ENCODE results near the gene TSPAN31. TPM values are rescaled to one million over a fixed set of nuclear protein-coding genes. Genes with fewer than 3 reads are reported as not detected.

Gene TSPAN31
- total and polyA plus RNA-seq, 9 of the 15 experiments (the other 6 are each of a cell fraction or from before 2014, with no cell fraction given): 11.3 to 26.4 (median 14.3) TPM

DNA sequence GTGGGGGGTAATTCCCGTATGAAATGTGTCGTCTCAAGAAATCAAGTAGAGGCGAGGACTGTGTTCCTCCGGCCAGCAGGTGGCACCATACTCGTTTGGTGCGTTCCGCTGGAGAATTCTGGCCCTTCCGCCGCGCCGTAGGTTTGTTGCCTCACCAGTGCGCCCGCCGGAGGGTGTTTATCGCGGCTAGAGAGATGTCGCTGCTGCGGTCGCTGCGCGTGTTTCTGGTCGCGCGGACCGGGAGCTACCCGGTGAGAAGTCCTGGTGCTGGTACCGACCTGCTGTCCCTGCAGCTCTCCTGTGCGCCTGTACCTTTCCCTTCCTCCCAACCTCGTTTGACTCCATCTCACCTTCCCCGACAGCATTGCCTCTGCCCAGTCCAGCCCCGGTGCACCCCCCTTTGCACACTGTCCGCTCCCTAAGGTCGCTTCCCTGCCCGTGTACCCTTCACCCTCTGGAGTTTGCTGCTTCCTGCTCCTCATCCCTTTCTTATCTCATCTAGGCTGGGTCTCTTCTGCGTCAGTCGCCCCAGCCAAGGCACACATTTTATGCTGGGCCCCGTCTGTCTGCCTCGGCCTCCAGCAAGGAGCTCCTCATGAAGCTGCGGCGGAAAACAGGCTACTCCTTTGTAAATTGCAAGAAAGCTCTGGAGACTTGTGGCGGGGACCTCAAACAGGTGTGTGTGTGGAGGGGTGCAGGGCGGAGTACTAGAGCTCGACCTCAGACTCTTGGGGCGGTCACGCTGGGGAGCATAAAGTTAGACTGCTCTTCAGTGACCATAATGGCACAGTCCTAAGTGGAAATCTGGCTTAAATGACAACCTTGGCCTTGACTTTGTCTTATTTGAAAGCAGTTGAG is 38.0 kb downstream of the TSPAN31 start, which contains the start of gene TSFM (continued):
- TF ChIP-seq, protein P1, sequence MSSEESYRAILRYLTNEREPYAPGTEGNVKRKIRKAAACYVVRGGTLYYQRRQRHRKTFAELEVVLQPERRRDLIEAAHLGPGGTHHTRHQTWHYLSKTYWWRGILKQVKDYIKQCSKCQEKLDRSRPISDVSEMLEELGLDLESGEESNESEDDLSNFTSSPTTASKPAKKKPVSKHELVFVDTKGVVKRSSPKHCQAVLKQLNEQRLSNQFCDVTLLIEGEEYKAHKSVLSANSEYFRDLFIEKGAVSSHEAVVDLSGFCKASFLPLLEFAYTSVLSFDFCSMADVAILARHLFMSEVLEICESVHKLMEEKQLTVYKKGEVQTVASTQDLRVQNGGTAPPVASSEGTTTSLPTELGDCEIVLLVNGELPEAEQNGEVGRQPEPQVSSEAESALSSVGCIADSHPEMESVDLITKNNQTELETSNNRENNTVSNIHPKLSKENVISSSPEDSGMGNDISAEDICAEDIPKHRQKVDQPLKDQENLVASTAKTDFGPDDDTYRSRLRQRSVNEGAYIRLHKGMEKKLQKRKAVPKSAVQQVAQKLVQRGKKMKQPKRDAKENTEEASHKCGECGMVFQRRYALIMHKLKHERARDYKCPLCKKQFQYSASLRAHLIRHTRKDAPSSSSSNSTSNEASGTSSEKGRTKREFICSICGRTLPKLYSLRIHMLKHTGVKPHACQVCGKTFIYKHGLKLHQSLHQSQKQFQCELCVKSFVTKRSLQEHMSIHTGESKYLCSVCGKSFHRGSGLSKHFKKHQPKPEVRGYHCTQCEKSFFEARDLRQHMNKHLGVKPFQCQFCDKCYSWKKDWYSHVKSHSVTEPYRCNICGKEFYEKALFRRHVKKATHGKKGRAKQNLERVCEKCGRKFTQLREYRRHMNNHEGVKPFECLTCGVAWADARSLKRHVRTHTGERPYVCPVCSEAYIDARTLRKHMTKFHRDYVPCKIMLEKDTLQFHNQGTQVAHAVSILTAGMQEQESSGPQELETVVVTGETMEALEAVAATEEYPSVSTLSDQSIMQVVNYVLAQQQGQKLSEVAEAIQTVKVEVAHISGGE (CRISPR knock-in tag; IDR thresholded peaks at IDR 0.05): peak in 1 of 3 experiments; percentile 78; a peak in 2 of 6 replicates
- TF ChIP-seq ZNF586 (CRISPR knock-in tag; conservative IDR thresholded peaks at IDR 0.05): no peak
- TF ChIP-seq ZZZ3 (IDR thresholded peaks at IDR 0.05): peak; percentile 86
- TF ChIP-seq ETV6 (IDR thresholded peaks at IDR 0.05; ENCODE audit: borderline replicate concordance in 1 of 2, low read depth in 2 of 2, low read length in 1 of 2): 0 out of 4 replicates have a peak, but pooled peaks of 1 of the 2 experiments have one; percentile 19
- TF ChIP-seq ETV6 (CRISPR knock-in tag; IDR thresholded peaks at IDR 0.05; ENCODE audit: borderline replicate concordance): no peak
- no peak for TF ChIP-seq YBX1 (IDR thresholded peaks at IDR 0.05)
- peak; percentile 97 for TF ChIP-seq PHF8 (IDR thresholded peaks at IDR 0.05; ENCODE audit: borderline replicate concordance, low read length)
- TF ChIP-seq, protein P2, sequence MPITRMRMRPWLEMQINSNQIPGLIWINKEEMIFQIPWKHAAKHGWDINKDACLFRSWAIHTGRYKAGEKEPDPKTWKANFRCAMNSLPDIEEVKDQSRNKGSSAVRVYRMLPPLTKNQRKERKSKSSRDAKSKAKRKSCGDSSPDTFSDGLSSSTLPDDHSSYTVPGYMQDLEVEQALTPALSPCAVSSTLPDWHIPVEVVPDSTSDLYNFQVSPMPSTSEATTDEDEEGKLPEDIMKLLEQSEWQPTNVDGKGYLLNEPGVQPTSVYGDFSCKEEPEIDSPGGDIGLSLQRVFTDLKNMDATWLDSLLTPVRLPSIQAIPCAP (CRISPR knock-in tag; IDR thresholded peaks at IDR 0.05; ENCODE audit: borderline replicate concordance): no peak
- peak; percentile 99 for TF ChIP-seq C11orf30 (IDR thresholded peaks at IDR 0.05; ENCODE audit: low read depth)
- TF ChIP-seq DACH1 (IDR thresholded peaks at IDR 0.05; ENCODE audit: partially characterized antibody): no peak
- no peak for TF ChIP-seq PURB (CRISPR knock-in tag; IDR thresholded peaks at IDR 0.05; ENCODE audit: low read depth)
- TF ChIP-seq NFRKB (IDR thresholded peaks at IDR 0.05; ENCODE audit: low read depth): peak; percentile 66
- TF ChIP-seq HNRNPUL1 (IDR thresholded peaks at IDR 0.05; ENCODE audit: low read length): no peak
- TF ChIP-seq GTF2E2 (tag; IDR thresholded peaks at IDR 0.05): no peak; the same call in 1 of the 2 replicates
- TF ChIP-seq, protein P3, sequence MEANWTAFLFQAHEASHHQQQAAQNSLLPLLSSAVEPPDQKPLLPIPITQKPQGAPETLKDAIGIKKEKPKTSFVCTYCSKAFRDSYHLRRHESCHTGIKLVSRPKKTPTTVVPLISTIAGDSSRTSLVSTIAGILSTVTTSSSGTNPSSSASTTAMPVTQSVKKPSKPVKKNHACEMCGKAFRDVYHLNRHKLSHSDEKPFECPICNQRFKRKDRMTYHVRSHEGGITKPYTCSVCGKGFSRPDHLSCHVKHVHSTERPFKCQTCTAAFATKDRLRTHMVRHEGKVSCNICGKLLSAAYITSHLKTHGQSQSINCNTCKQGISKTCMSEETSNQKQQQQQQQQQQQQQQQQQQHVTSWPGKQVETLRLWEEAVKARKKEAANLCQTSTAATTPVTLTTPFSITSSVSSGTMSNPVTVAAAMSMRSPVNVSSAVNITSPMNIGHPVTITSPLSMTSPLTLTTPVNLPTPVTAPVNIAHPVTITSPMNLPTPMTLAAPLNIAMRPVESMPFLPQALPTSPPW (CRISPR knock-in tag; IDR thresholded peaks at IDR 0.05): peak; percentile 74
- no peak for TF ChIP-seq MXI1 (IDR thresholded peaks at IDR 0.05; ENCODE audit: low read depth, low read length)
- no peak for TF ChIP-seq XRCC4 (IDR thresholded peaks at IDR 0.05; ENCODE audit: extremely low read depth, insufficient read depth, insufficient read length)
- TF ChIP-seq NBN (IDR thresholded peaks at IDR 0.05; ENCODE audit: low read depth): peak; percentile 89
- no peak for TF ChIP-seq ZNF57 (CRISPR knock-in tag; IDR thresholded peaks at IDR 0.05)
- TF ChIP-seq MIER1 (IDR thresholded peaks at IDR 0.05; ENCODE audit: low read depth): 0 out of 2 replicates have a peak, but pooled peaks have one; percentile 23
- TF ChIP-seq EHMT2 (IDR thresholded peaks at IDR 0.05): no peak
- peak; percentile 91 for TF ChIP-seq TAF1 (IDR thresholded peaks at IDR 0.05; ENCODE audit: control insufficient read depth, extremely low read depth, insufficient read depth, low read length, severe bottlenecking)

All from K562 (cell line).